HS-27A (cell line): ENCODE measurements around the gene USP4.
A peak's percentile ranks its signal among the peaks of the same experiment; 100 is the strongest.
"Not testable (repeated sequence)": the region's sequence is repeated elsewhere in the genome, so short reads cannot be mapped to it uniquely, and the experiment has no call there.

Experiments
- DNase-seq: peaks from one replicate; pipeline ENCODE4 v3.0.0-alpha.2; 2012; ENCODE audit warnings: low read depth, missing footprints

USP4 gene

GRCh38 chr3:49339941-49340800, at the start of gene USP4:
TSS of gene USP4 (minus strand) at chr3:49340053. CDS start at chr3:49340024, 29 bp downstream.
- DNase-seq = peak; percentile 85

- DNase-seq = no peak
Observed at GRCh38 chr3:49389297-49389696, 49.4 kb upstream of the USP4 start.

GRCh38 chr3:49388289-49388820, 48.5 kb upstream of the USP4 start:
- DNase-seq = no peak

- DNase-seq = no peak
Observed at GRCh38 chr3:49387721-49388120, 47.9 kb upstream of the USP4 start.

- DNase-seq = no peak
Observed at GRCh38 chr3:49386056-49386756, 46.4 kb upstream of the USP4 start.

- DNase-seq = no peak
Observed at GRCh38 chr3:49385617-49386016, 45.8 kb upstream of the USP4 start.

- no peak for DNase-seq
Observed at GRCh38 chr3:49383387-49383786, 43.5 kb upstream of the USP4 start.

- peak; percentile 75 for DNase-seq
Observed at GRCh38 chr3:49378249-49378895, 38.5 kb upstream of the USP4 start.

GRCh38 chr3:49377483-49377882, 37.6 kb upstream of the USP4 start:
- no peak for DNase-seq

GRCh38 chr3:49371946-49372345, 32.1 kb upstream of the USP4 start:
- DNase-seq = no peak

- no peak for DNase-seq
Observed at GRCh38 chr3:49370585-49371290, 30.9 kb upstream of the USP4 start.

- DNase-seq = no peak
Observed at GRCh38 chr3:49362561-49362960, 22.7 kb upstream of the USP4 start.

GRCh38 chr3:49359623-49360022, 19.8 kb upstream of the USP4 start:
- no peak for DNase-seq

- no peak for DNase-seq
Observed at GRCh38 chr3:49358884-49359225, 19.0 kb upstream of the USP4 start.

- peak; percentile 84 for DNase-seq
Observed at GRCh38 chr3:49358217-49358883, 18.5 kb upstream of the USP4 start, which contains the start of gene GPX1. TSS of gene GPX1 (minus strand) at chr3:49358353. CDS start at chr3:49358278, 75 bp downstream.

- DNase-seq = peak; percentile 86
Observed at GRCh38 chr3:49357443-49358216, 17.8 kb upstream of the USP4 start.

- DNase-seq = not testable (repeated sequence)
Observed at GRCh38 chr3:49357095-49357442, 17.2 kb upstream of the USP4 start.

GRCh38 chr3:49352890-49353421, 13.1 kb upstream of the USP4 start:
- no peak for DNase-seq

GRCh38 chr3:49352281-49352680, 12.4 kb upstream of the USP4 start:
- no peak for DNase-seq

GRCh38 chr3:49351521-49352011, 11.7 kb upstream of the USP4 start:
- no peak for DNase-seq
